NCI-H2029 (cell line): ENCODE results near the gene IFNA13.
"Not testable (repeated sequence)": the region's sequence is repeated elsewhere in the genome, so short reads cannot be mapped to it uniquely, and the experiment has no call there.

Experiments used
- DNase-seq: peaks from one replicate; lab custom pipeline; 2025; lab: John Stamatoyannopoulos, UW

The IFNA13 gene

GRCh38 chr9:21367957-21368356 lies at the start of gene IFNA13:
TSS of gene IFNA13 (minus strand) at chr9:21368057. CDS start at chr9:21368010, 47 bp downstream.
- no peak for DNase-seq

GRCh38 chr9:21415493-21416267 lies 47.8 kb upstream of the IFNA13 start:
- DNase-seq, result no peak

- no peak for DNase-seq
Measured at GRCh38 chr9:21414220-21414940, 46.5 kb upstream of the IFNA13 start.

- no peak for DNase-seq
Measured at GRCh38 chr9:21413624-21414023, 45.8 kb upstream of the IFNA13 start.

- DNase-seq, result no peak
Measured at GRCh38 chr9:21413151-21413550, 45.3 kb upstream of the IFNA13 start.

GRCh38 chr9:21412107-21412506 lies 44.2 kb upstream of the IFNA13 start:
- DNase-seq, result no peak

- DNase-seq, result no peak
Measured at GRCh38 chr9:21408817-21409216, 41.0 kb upstream of the IFNA13 start, which contains the start of gene IFNA8. TSS of gene IFNA8 (plus strand) at chr9:21409117. CDS start at chr9:21409177, 60 bp downstream.

- no peak for DNase-seq
Measured at GRCh38 chr9:21404146-21404545, 36.3 kb upstream of the IFNA13 start.

- no peak for DNase-seq
Measured at GRCh38 chr9:21402386-21403251, 34.8 kb upstream of the IFNA13 start.

- DNase-seq, result no peak
Measured at GRCh38 chr9:21399956-21400355, 32.1 kb upstream of the IFNA13 start.

GRCh38 chr9:21398955-21399489 lies 31.2 kb upstream of the IFNA13 start:
- DNase-seq, result no peak

GRCh38 chr9:21395778-21396717 lies 28.2 kb upstream of the IFNA13 start:
- DNase-seq, result no peak

- DNase-seq, result no peak
Measured at GRCh38 chr9:21392270-21392669, 24.4 kb upstream of the IFNA13 start.

GRCh38 chr9:21385131-21385670 lies 17.3 kb upstream of the IFNA13 start, which contains the start of gene IFNA2:
TSS of gene IFNA2 (minus strand) at chr9:21385398. CDS start at chr9:21385329, 69 bp downstream.
- no peak for DNase-seq

GRCh38 chr9:21383627-21384026 lies 15.8 kb upstream of the IFNA13 start:
- DNase-seq, result no peak

- DNase-seq, result no peak
Measured at GRCh38 chr9:21381448-21382339, 13.8 kb upstream of the IFNA13 start.

GRCh38 chr9:21371467-21371866 lies 3.6 kb upstream of the IFNA13 start:
- not testable (repeated sequence) for DNase-seq

- not testable (repeated sequence) for DNase-seq
Measured at GRCh38 chr9:21367169-21367568, 688 bp downstream of the IFNA13 start.

GRCh38 chr9:21362287-21362686 lies 5.6 kb downstream of the IFNA13 start:
- no peak for DNase-seq
